Right ventricle myocardium superior (tissue), 1 donor: ENCODE results near the gene OR52L1. TPM values are rescaled to one million over a fixed set of nuclear protein-coding genes. Genes with fewer than 3 reads are reported as not detected.

Experiments
- ATAC-seq: fragments of 200-7000 bp; cut with Tn5 transposase; one replicate; pipeline ENCODE4 v1.9.1; 2020; ENCODE audit warnings: mild to moderate bottlenecking; ENCODE audit not compliant: poor library complexity
- DNase-seq: peaks from one replicate; pipeline ENCODE4 v3.0.0-alpha.2; 2020
- intact Hi-C: fragments of 100-400 bp; cut with DNase I; formaldehyde crosslinking; loops from one replicate; pipeline ENCODE4 v1.11.2; 2022
- long read RNA-seq: library from polyadenylated mRNA; unstranded; transcript quantifications from one replicate; pipeline ENCODE4 v2.0.0, GENCODE V29; 2021
- total RNA-seq: library from RNA; stranded (reverse); fragmentation: NEBNext Ultra II Directional; extraction: Animal tissue kit (Norgen Biotek cat#: 25700); gene quantifications from one replicate; pipeline ENCODE4 v1.2.1, GENCODE V29; 2021
- donor health status: DM: no; HTN: yes; CAD: no; lungs with severe emphysema.

OR52L1 gene
- total RNA-seq, result not detected
- long read RNA-seq, result 0 reads

DNA sequence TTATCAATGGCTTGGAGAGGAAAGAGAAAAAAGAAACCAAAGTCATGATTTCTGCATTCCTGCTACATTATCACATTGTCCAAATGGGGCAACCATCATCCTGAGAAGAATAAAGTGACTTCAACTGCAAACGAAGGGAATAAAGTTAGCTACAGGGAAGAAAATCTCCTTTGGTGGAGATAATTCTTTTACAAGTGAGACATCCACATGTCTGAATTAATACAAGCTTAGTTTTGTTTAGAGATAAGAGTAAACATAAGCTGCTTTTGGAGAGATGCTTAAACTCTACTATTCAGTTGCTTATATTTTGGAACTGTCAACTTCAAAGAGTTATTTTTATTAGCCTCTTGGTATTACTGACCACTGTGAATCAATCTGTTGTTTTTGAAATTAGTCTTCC, at the start of gene OR52L1:
Gene OR52L1, minus strand, starts transcription at position 101 of the 400 bp plus-strand sequence. Its CDS starts 55 bp downstream, at position 46.
- intact Hi-C loops, result no loop called here
- ATAC-seq (no peak), DNase-seq (no peak)

DNA sequence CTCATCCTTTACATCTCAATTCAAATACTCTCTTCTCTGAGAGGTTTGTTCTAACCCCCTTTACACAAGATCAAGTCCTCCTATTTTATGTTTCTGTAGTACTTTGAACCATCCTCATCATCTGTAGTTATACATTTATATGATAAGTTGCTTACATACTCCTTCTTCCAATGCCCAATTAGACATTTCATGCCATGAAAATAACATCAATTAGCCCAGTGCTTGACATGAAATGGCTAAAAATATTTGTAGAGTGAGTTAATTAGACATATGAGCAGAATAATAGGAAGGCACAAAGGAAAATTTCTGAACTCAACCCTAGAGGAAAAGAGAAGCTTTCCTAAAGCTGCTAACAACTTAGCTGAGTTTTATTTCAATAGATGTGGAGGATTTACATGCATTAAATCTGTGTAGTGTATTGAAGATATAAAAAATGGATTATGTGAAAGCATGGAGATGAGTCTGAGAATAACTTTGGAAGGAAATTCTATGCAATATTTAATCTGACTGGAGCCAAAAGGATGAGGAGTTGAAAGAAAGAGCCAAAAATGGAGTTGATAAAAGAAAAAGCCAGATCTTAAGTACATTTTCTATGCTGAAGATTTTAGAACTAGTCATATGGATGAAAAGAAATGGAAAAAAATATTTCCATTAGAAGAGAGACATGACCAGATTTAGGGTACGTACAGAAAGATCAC, 44.1 kb upstream of the OR52L1 start, which contains the start of gene OR56A1:
Gene OR56A1, minus strand, starts transcription at position 51 of the 698 bp plus-strand sequence. CDS start 3,066 bp downstream, outside the sequence.
- intact Hi-C loops, result no loop called here
- ATAC-seq, result no peak
- no peak for DNase-seq

DNA sequence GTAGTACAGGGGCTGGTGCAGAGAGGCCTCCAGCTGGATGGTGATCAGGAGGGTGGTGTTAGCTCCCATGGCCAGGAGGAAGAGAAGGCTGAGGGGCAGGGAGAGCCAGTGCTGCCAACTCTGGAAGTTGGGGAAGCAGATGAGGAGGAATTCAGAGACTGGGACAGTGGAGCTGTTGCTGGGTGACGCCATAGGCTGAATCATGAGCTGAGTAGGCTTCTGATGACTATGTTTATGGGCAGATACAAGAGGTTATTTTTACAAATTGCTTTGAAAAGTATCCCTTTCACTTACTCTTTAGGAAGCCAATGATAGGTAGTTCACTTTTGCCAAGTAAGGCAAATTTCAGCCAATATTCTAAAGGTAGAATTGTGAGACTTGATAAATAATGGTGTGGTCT, 40.7 kb upstream of the OR52L1 start:
- intact Hi-C loops, result no loop called here
- ATAC-seq, result no peak
- no peak for DNase-seq

DNA sequence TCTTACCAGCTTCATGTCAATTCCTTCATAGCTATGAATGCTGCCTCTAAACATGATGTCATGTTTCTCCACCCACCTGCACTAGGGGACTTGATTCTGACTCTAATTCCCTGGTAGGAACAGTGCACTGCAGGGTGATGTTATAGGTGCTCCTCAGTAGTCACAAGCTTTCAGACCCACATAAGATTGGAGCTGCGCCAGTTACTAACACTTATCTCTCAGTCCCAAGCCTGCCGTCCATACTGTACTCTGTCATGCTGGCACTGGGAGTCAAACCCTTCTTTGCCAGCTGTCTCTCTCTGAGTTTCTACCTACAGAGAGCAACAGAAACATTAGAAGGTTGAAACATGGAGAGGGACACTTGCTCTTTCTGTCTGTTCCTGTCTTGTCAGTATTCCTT, 38.3 kb upstream of the OR52L1 start:
- ATAC-seq (no peak), DNase-seq (no peak)
- intact Hi-C loops, result no loop called here

DNA sequence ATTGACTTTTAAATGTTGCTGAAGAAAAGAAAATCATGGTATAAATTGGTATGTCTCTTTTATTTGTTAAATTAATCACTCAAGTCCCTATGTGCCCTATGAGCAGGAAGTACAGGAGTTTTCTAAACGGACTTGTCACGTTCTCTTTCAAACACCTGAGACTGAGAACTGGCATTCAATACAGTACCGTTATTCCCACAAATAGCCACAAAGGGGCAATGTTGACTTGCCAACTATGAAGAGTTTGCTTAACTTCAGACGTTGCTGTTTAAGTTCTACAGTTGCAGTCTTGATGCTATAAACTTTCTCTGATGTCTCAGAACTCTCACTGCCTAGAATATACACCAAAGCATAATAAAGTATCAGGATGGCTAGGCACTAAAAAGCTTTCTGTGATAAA, 36.2 kb upstream of the OR52L1 start:
- DNase-seq, result no peak
- ATAC-seq, result peak; percentile 80
- intact Hi-C loops, result loop anchor here (5.0 kb wide), 1 partner anchor 339 kb away; no protein-coding TSS in a partner anchor

DNA sequence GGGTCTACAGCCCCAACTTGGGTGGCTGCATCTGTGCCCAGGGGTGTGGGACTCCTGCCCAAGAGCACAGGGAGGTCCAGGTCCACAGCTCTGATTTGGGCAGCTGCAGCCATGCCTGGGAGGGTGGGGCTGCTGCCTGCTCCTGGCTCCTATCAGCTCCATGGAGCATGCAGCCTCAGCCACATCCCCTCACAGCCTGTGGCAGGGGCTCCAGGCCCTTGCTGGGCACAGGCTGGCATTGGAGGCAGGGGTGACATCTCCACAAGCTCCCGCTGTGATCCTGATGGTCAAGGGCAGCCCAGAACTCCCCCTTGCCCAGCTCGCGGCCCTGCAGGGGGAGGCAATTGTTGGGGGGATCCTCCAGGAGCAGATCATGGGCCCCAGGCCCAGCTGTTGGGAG, 26.3 kb upstream of the OR52L1 start:
- intact Hi-C loops, result no loop called here
- DNase-seq (no peak), ATAC-seq (no peak)

DNA sequence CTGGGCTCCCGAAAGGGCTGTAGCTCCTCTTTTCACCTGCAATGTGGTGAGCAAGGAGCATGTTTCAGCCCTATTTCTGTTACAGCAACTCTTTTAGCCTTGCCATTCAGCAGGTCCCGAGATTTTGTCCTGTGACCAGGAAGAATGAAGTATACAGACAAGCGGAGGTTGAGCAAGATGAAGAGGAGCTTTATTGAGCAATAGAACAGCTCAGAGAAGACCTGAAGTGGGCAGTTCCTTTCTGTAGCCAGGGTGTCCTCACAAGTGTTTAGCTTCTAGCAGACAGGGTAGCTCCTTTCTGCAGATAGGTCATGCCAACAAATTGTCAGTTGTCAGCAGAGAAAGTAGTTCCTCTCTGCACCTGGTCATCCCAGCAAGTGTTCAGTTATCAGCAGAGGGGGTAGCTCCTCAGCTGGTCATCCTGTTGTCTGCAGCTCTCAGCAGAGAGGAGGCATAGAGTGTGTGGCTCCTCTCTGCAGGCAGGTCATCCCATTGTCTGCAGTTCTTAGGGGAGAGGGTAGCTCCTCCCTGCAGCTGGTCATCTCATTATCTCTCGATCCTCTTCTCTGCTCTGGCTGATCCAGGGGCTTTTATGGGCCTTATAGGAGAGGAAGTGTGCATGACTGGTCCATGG, 25.4 kb upstream of the OR52L1 start:
- no peak for DNase-seq
- ATAC-seq, result no peak
- intact Hi-C loops, result no loop called here

DNA sequence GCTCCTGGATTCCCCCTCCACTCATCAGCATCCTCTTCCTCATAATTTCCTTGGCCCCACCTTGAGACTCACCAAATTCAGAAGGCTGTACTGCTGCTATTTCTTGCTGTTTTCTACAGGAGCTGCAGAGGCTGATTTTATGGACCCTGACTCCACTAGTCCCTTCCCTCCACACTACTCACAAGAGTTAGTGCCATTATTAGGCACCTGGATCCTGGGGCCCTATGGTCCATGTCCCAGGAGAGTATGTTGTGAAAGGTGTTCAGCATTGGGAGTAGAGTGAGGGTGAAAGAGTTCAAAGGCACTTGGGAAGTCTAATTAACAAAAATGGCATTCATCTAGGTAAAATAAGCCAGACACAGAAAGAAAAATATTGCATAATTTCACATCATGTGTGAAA, 20.1 kb upstream of the OR52L1 start, which contains the start of gene OR56A4:
Gene OR56A4, minus strand, starts transcription at position 101 of the 400 bp plus-strand sequence. CDS start 3,954 bp downstream, outside the sequence.
- intact Hi-C loops, result no loop called here
- DNase-seq (no peak), ATAC-seq (no peak)

DNA sequence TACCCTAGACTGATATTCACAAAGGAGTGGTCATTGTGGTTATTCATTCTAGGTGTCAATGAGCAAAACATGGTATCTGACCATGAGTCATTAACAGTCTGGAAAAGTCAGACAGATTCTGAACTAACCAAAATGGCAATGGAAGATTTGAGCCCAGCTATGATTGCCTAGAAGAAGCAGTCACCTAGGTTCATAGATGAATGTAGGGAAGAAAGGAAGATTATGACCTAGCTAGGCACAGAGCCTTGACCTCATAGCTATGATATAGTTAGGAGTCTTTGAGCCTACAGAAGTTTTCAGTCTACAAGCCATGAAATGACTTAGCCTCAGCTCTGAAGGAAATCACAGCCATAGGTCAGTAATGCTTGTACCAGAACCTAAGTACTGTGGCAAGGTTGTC, 19.6 kb upstream of the OR52L1 start:
- ATAC-seq (no peak), DNase-seq (no peak)
- intact Hi-C loops, result no loop called here

DNA sequence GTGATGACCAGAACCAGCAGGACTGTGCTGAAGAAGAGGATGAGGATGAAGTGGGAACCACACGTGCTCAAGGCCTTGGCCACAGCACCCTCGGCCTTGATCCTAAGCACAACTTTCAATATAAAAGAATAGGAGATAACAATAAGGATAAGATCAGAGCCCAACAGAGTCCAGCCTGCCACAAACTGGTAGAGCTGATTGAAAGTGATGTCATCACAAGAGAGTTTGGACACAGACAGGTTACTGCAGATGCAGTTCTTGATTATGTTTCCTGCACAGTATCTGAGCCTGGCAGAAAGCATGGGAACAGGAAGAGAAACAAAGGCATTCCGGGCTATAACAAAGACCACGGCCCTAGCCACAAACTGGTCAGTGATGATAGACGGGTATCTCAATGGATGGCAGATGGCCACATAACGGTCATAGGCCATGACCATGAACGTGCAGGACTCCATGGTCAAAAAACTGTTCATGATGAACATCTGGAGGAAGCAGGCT, 15.5 kb upstream of the OR52L1 start:
- no peak for DNase-seq
- no peak for ATAC-seq

DNA sequence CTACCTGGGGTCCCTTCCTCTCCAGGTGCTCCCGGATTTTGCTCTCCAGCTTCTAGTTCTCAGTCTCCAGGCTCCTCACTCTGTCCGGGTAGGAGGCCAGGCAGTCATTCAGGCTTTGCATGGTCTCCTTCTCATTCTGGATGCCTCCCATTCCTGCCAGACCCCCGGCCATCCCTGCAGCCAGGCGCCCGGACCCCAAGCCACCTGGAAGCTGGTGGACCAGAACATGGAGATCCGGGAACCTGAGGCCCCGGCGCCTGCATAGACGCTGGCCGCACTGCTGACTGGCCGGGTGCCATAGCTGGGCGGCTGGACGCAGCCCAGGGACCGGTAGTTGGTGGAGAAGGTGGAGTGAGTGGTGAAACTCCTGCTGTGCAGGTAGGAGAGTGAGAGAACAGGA, 8.0 kb upstream of the OR52L1 start:
- intact Hi-C loops, result no loop called here
- ATAC-seq, result no peak
- no peak for DNase-seq

More for the DNA sequence above, 15.5 kb upstream of the OR52L1 start:
- intact Hi-C loops, result no loop called here

DNA sequence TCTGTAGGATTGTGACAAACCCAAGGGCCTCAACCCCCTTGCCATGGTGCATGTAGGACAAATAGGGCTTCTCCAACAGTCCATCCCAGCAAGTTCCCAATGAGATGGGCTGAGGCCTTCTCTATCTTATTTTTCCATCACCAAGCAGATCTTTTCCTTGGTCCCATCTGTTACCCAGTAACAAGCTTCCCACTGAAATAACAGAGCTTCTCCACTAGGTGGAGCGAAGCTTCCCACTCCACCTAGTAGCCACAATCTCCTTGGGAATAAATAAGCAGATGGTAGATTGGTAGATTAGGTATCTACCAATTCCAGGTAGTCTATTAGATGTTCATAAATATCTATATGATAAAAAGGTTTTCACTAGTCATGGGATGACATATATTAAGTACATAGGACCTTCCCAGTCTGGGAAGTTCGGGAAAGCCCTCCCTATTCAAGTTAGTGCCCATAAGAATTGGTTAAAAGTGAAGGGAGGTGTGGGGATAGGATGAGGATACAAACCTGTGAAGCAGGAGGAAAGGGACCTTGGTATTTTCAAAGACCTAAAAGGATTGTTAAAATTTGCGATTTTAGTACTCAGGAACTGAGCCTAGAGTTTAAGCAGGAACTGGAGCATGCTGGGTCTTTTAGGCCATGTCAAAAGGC, 5.9 kb upstream of the OR52L1 start:
- intact Hi-C loops, result no loop called here
- no peak for ATAC-seq
- no peak for DNase-seq

DNA sequence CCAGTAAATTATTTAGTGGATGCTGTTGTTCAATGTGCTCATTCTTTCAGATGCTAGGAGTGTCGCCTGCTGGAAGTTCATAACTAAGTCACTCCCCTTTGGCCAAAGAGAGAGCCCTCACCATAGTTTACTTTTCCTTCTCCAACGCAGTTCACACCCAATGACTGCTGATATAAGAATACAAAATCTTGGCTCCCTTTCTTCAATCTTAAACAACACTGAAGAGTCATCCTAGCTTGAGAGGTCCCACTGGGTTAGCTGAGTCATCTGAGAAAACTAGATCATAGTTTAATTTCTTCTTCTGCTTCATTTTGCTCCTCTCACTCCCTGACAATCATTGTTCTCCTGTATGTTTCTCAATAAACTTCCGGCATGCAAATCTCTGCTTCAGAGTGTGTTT, 5.4 kb upstream of the OR52L1 start:
- ATAC-seq, result no peak
- intact Hi-C loops, result no loop called here

DNA sequence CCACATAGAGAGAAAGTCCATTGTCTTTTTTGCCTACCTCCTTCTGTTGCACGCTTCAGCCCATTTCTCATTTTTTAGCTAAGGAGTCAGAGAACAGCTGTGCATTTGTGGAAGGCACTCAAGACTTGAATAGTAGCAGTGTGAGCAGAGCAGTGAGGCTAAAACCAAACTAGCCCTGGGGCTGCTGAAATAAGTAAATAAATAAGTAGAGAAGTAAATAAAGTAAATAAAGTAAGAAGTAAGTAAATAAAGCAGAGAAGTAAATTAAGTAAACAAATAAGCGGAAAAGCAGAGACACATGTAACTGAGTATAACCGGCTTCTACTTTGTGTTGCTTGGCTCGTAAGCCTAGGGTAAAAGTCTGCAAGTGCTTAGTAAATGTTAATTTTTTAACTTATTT, 2.4 kb upstream of the OR52L1 start:
- intact Hi-C loops, result no loop called here
- DNase-seq (no peak), ATAC-seq (no peak)

More for the DNA sequence above, 5.4 kb upstream of the OR52L1 start:
- DNase-seq, result no peak

DNA sequence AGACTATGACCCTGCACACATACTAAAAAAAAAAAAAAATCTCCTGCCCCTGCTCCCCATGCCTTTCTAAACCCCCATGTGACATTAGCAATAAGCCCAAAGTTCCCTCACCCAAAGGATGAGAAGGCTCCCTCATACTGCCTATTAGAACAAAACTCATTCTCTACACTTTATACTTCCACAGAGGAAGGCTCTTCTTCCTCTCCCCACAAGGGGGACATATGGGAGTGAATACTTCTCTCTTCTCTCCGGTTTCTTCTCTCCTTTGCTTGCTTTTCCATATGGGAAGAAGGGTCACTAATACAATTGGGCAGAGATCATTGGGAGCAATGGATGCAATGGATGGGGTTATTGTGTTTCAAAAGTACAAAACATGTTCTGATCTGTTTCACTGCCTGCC, 3.3 kb downstream of the OR52L1 start:
- no peak for ATAC-seq
- no peak for DNase-seq
- intact Hi-C loops, result no loop called here

DNA sequence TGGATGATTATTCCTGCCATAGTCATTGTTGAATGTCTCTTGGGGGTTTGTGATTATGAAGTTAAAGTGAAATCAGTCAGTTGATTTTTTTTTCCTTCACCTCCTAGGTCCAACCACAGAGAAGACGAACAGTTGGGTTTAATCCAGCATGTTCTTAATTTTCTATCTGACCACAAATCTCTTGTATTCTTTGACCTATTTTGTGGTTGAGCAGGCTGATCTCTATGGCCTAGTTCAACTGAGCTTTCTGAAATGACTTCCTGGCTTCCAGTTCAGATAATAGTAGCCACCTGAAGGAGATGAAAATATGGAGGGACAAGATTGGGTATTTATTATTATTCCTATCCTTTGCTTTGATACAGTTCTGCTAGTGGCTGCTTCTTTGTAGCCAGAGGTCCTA, 13.3 kb downstream of the OR52L1 start:
- intact Hi-C loops, result no loop called here
- DNase-seq, result no peak

DNA sequence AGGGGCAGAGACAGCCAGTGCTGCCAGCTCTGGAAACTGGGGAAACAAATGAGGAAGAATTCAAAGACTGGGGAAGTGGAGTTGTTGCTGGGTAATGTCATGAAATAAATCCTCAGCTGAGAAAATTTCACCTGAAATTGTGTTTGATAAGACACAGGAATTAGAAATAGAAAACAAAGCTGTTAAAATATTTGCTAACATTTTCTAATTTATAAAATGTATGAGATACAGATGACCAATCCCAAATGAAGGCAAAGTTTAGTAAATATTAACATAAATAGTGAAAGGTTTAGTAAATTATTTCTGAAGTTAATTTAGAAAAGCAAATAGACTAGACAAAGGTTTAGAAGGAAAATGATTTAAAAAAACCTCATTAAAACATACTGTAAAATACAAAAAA, 18.4 kb downstream of the OR52L1 start, which contains the start of gene OR56A5:
Gene OR56A5, minus strand, starts transcription at position 101 of the 400 bp plus-strand sequence. Its CDS starts 0 bp downstream, at position 101.
- ATAC-seq (no peak), DNase-seq (no peak)
- intact Hi-C loops, result no loop called here

More for the DNA sequence above, 13.3 kb downstream of the OR52L1 start:
- no peak for ATAC-seq

DNA sequence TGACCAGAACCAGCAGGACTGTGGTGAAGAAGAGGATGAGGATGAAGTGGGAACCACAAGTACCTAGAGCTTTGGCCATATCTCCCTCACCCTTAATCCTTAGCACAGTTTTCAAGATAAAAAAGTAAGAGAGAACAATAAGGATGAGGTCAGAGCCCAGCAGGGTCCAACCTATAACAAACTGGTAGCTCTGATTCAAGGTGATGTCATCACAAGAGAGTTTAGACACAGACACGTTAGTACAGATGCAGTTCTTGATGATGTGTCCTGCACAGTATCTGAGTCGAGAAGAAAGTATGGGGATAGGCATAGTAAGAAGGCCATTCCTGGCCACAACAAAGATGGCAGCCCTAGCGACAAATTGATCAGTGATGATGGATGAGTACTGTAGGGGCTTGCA, 19.1 kb downstream of the OR52L1 start:
- ATAC-seq, result no peak
- DNase-seq, result no peak
- intact Hi-C loops, result no loop called here

DNA sequence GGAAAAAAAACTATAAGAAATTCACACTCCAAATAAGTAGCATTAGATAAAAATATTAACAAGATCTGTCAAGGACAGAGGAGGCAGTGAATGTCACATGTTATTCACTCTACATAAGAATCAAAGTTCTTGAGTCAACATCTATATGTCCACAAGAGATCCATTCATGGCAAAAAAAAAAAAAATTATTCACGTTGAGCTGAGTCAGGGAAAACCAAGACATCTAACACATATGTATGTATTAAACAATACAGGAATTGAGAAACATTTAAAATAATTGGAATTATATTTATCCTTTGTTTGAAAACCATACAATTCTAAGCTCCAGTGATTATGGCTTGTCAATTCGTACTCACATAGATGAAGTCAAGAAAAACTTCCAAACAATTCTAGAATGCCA, 19.8 kb downstream of the OR52L1 start:
- DNase-seq (no peak), ATAC-seq (no peak)
- intact Hi-C loops, result no loop called here
